GM12878 (cell line): ENCODE results near the gene TBL3. TPM values are rescaled to one million over a fixed set of nuclear protein-coding genes. Genes with fewer than 3 reads are reported as not detected.

Experiments used
- ATAC-seq: fragments of 200-7000 bp; cut with Tn5 transposase; 3 replicates; pipeline ENCODE4 v1.9.1; 2020; ENCODE audit warnings: mild to moderate bottlenecking, moderate library complexity
- BruUV-seq: library from RNA; stranded (reverse); fragments of 400-500 nt; replicated peaks from 2 replicates; lab custom pipeline; 2021; lab: Mats Ljungman, UMichigan
- CTCF ChIA-PET: fragments of 300-600 bp; sonication (Branson Sonifier 250); formaldehyde crosslinking; extraction: SDS; loops from one replicate; lab custom pipeline; 2021; ENCODE audit warnings: inconsistent platforms; lab: Yijun Ruan, JAX
- POLR2A ChIA-PET: fragments of 350-600 bp; formaldehyde crosslinking; extraction: SDS; loops from one replicate; lab custom pipeline; 2021; ENCODE audit warnings: inconsistent platforms; lab: Charles Lee
- RAD21 ChIA-PET: fragments of 300-600 bp; sonication (Branson Sonifier 250); formaldehyde crosslinking; loops from one replicate; lab custom pipeline; 2023; ENCODE audit warnings: antibody characterized with exemption; ENCODE audit not compliant: unreplicated experiment; lab: Charles Lee
- SMC1A ChIA-PET: fragments of 300-600 bp; sonication (Branson Sonifier 250); formaldehyde crosslinking; loops from one replicate; lab custom pipeline; 2023; ENCODE audit not compliant: unreplicated experiment, uncharacterized antibody; lab: Charles Lee
- DNase-seq: peaks from one replicate; pipeline ENCODE4 v3.0.0-alpha.2; 2011; ENCODE audit warnings: low read depth, low spot score
- FAIRE-seq: peaks from 3 replicates; lab custom pipeline; 2011; peaks lifted over from hg19 to GRCh38; lab: Jason Lieb, UNC
- H2AFZ ChIP-seq: 2 replicates; pipeline ENCODE4 v1.6.0; 2011; ENCODE audit warnings: low read depth, low read length, control low read depth; ENCODE audit not compliant: control insufficient read depth
- H3K27ac ChIP-seq: 2 replicates; pipeline ENCODE4 v1.5.1; 2011; ENCODE audit warnings: control low read depth; ENCODE audit not compliant: control insufficient read depth, insufficient read depth
- H3K27me3 ChIP-seq, 2 experiments: replicated peaks in 1 of 2; 2 replicates each; pipeline versions ENCODE4 v1.6.0 to v1.6.1; 2011; ENCODE audit warnings: low read length in 1 of 2; ENCODE audit not compliant: control insufficient read depth in 2 of 2, insufficient read depth in 2 of 2
- H3K36me3 ChIP-seq, 2 experiments: 2 replicates each; pipeline ENCODE4 v1.5.1; 2011; ENCODE audit warnings: low read length in 1 of 2; ENCODE audit not compliant: control insufficient read depth in 2 of 2, insufficient read depth in 2 of 2
- H3K4me1 ChIP-seq: 2 replicates; pipeline ENCODE4 v1.6.1; 2011; ENCODE audit warnings: mild to moderate bottlenecking, low read length, moderate library complexity, mixed read lengths; ENCODE audit not compliant: control insufficient read depth, insufficient read depth
- H3K4me2 ChIP-seq: 2 replicates; pipeline ENCODE4 v1.6.0; 2011; ENCODE audit warnings: control low read depth; ENCODE audit not compliant: control insufficient read depth, insufficient read depth
- H3K4me3 ChIP-seq: fragments of 200-600 bp; sonication (generic); 2 replicates; pipeline ENCODE4 v1.5.1; 2016
- H3K79me2 ChIP-seq: 2 replicates; pipeline ENCODE4 v1.6.0; 2011; ENCODE audit warnings: low read length; ENCODE audit not compliant: control insufficient read depth, insufficient read depth
- H3K9ac ChIP-seq: 2 replicates; pipeline ENCODE4 v1.8.0; 2011; ENCODE audit warnings: low read length, control low read depth, mixed read lengths; ENCODE audit not compliant: control insufficient read depth, insufficient read depth
- H3K9me3 ChIP-seq: replicated peaks from 3 replicates; pipeline ENCODE4 v1.5.1; 2011; ENCODE audit warnings: mild to moderate bottlenecking, low read length; ENCODE audit not compliant: control insufficient read depth, insufficient read depth
- H4K20me1 ChIP-seq: 2 replicates; pipeline ENCODE4 v1.6.0; 2011; ENCODE audit not compliant: control insufficient read depth, insufficient read depth
- ASH2L ChIP-seq: fragments of 300-600, 200-600 bp; sonication (generic); IDR thresholded peaks from 2 replicates; pipeline ENCODE4 v1.6.1; 2017; ENCODE audit warnings: low read depth, mild to moderate bottlenecking, borderline replicate concordance
- ATF2 ChIP-seq: IDR thresholded peaks from 2 replicates; pipeline ENCODE4 v1.6.1; 2012; ENCODE audit warnings: low read length, inconsistent platforms
- ETV6 ChIP-seq, 2 experiments: fragments of 450-650 bp in 1 of 2; IDR thresholded peaks in 1 of 2; conservative IDR thresholded peaks in 1 of 2; 2 replicates each; pipeline ENCODE4 v1.6.1; 2014; ENCODE audit warnings: antibody characterized with exemption in 1 of 2, borderline replicate concordance in 1 of 2, low read depth in 1 of 2, mild to moderate bottlenecking in 1 of 2, moderate library complexity in 1 of 2
- GATAD2B ChIP-seq: fragments of 450-650 bp; conservative IDR thresholded peaks from 2 replicates; pipeline ENCODE4 v1.6.1; 2017; ENCODE audit warnings: low read depth, mild to moderate bottlenecking, moderate library complexity
- JUNB ChIP-seq: IDR thresholded peaks from 2 replicates; pipeline ENCODE4 v1.6.1; 2016; ENCODE audit warnings: antibody characterized with exemption, mild to moderate bottlenecking
- MEF2B ChIP-seq: fragments of 450-650 bp; IDR thresholded peaks from 2 replicates; pipeline ENCODE4 v1.6.1; 2018; ENCODE audit warnings: mild to moderate bottlenecking, moderate library complexity; ENCODE audit not compliant: partially characterized antibody, poor library complexity, severe bottlenecking
- NR2C1 ChIP-seq: fragments of 450-650 bp; IDR thresholded peaks from 2 replicates; pipeline ENCODE4 v1.6.1; 2017; ENCODE audit warnings: antibody characterized with exemption, mild to moderate bottlenecking, moderate library complexity
- PAX5 ChIP-seq: IDR thresholded peaks from 2 replicates; pipeline ENCODE4 v1.6.1; 2011; ENCODE audit warnings: low read depth, low read length, borderline replicate concordance
- POLR2A ChIP-seq: IDR thresholded peaks from 2 replicates; pipeline ENCODE4 v1.6.1; 2011; ENCODE audit warnings: low read depth, mild to moderate bottlenecking, low read length
- POU2F2 ChIP-seq: IDR thresholded peaks from 3 replicates; pipeline ENCODE4 v1.6.1; 2011; ENCODE audit warnings: low read depth, mild to moderate bottlenecking, low read length, borderline replicate concordance
- SRF ChIP-seq, 2 experiments: IDR thresholded peaks; 2 replicates each; pipeline ENCODE4 v1.6.1; 2011; ENCODE audit warnings: low read depth in 2 of 2, low read length in 2 of 2, mild to moderate bottlenecking in 1 of 2, moderate library complexity in 1 of 2
- TCF3 ChIP-seq: IDR thresholded peaks from 2 replicates; pipeline ENCODE4 v1.6.1; 2012; ENCODE audit warnings: low read depth, mild to moderate bottlenecking, low read length, borderline replicate concordance; ENCODE audit not compliant: insufficient read depth
- YBX1 ChIP-seq: fragments of 450-650 bp; IDR thresholded peaks from 2 replicates; pipeline ENCODE4 v1.6.1; 2016; ENCODE audit warnings: antibody characterized with exemption
- WGBS: methylation state at CpG from one replicate; pipeline ENCODE4 v1.1.6; 2016; ENCODE audit warnings: low lambda C conversion rate; ENCODE audit not compliant: insufficient replicate concordance, insufficient coverage; ENCODE audit errors: missing lambda C conversion rate; 5-methylcytosine and 5-hydroxymethylcytosine counted together
- in situ Hi-C: fragments of 300-500 bp; cut with MboI; formaldehyde crosslinking; loops from 9 replicates; pipeline ENCODE4 v1.14.3; 2018; ENCODE audit warnings: mixed read lengths
- intact Hi-C: fragments of 100-400 bp; cut with micrococcal nuclease; formaldehyde crosslinking; loops from one replicate; pipeline ENCODE4 v1.14.2; 2022; ENCODE audit not compliant: unreplicated experiment
- polyA plus RNA-seq, 11 experiments: library from polyadenylated mRNA; depleted of rRNA in 4 of 11; unstranded in 6 of 11; stranded (reverse) in 5 of 11; fragments of >200 nt; fragmentation: Nextera tagmentation in 4 of 11; fragmentation: Illumina TruSeq in 1 of 11; extraction: Ambion mirVana in 4 of 11; extraction: Trizol in 1 of 11; gene quantifications; 1 replicate in 1 of 11; 2 replicates in 10 of 11; pipeline versions ENCODE4 v1.2.1 to v1.2.3, GENCODE V29; 2011 to 2016; ENCODE audit warnings: inconsistent platforms in 2 of 11, missing spikeins in 2 of 11, low read depth in 1 of 11
- total RNA-seq, 4 experiments: library from RNA; depleted of rRNA in 3 of 4; stranded (reverse); fragments of >200 nt in 3 of 4; fragmentation: Illumina TruSeq in 1 of 4; extraction: Trizol in 1 of 4; gene quantifications; 2 replicates each; pipeline versions ENCODE4 v1.2.1 to v1.2.3, GENCODE V29; 2013 to 2021
- TF ChIP-seq, protein P1 (sequence below): fragments of 450-650 bp; IDR thresholded peaks from 2 replicates; pipeline ENCODE4 v1.6.1; 2017; ENCODE audit warnings: mild to moderate bottlenecking, moderate library complexity
- TF ChIP-seq, protein P2 (sequence below): fragments of 450-650 bp; formaldehyde crosslinking; IDR thresholded peaks from 2 replicates; pipeline ENCODE4 v1.4.0; 2020; ENCODE audit warnings: mild to moderate bottlenecking, moderate library complexity

TBL3 gene
- total and polyA plus RNA-seq, 10 of the 15 experiments (the other 5 are each of a cell fraction or from before 2014, with no cell fraction given) = 1.2 to 101 (median 34.2) TPM

GRCh38 chr16:1979271-1980029, 7.6 kb downstream of the TBL3 start:
- peaks cover 0 to 34% of the 10 kb centered on the region in 2 experiments; a peak in 3 of 4 replicates for H3K36me3 ChIP-seq
- no TSS peak for BruUV-seq
- intact Hi-C loops = no loop called here
- 38% methylated on average over 60 of the region's 70 CpGs for WGBS
- no peaks in the 10 kb centered on the region for H3K79me2 ChIP-seq
- no peaks in the 10 kb centered on the region for H3K9me3 ChIP-seq
- no peak for DNase-seq
- ChIA-PET POLR2A (no interaction called here), RAD21 (no interaction called here), CTCF (no interaction called here), SMC1A (no interaction called here)
- FAIRE-seq = no peak
- no peak overlapping the region for H3K4me3 ChIP-seq
- no peak for ATAC-seq
- no peak overlapping the region for H2AFZ ChIP-seq
- H3K4me1 ChIP-seq = peaks cover 12% of the 10 kb centered on the region
- H3K27ac ChIP-seq = no peak overlapping the region
- in situ Hi-C loops = no loop called here
- no peak overlapping the region for H3K4me2 ChIP-seq
- no peak overlapping the region for H3K9ac ChIP-seq
- H3K27me3 ChIP-seq = 0 out of 4 replicates have a peak, but pooled peaks cover 0 to 5% of the 10 kb centered on the region in 2 experiments
- no peaks in the 10 kb centered on the region for H4K20me1 ChIP-seq
- TF ChIP-seq GATAD2B (no peak), SRF (IDR thresholded peaks at IDR 0.05; ENCODE audit: low read depth in 2 of 2, low read length in 2 of 2) (no peak), POLR2A (peak; percentile 39), MEF2B (peak; percentile 20), POU2F2 (no peak), ETV6 (conservative IDR thresholded peaks at IDR 0.05 in 1 of 2, IDR thresholded peaks at IDR 0.05 in 1 of 2; ENCODE audit: borderline replicate concordance in 1 of 2, low read depth in 1 of 2) (no peak), PAX5 (0 out of 2 replicates have a peak, but pooled peaks have one; percentile 5), ATF2 (no peak), JUNB (no peak), TCF3 (no peak), YBX1 (no peak), ASH2L (no peak), NR2C1 (no peak)
- TF ChIP-seq, protein P1, sequence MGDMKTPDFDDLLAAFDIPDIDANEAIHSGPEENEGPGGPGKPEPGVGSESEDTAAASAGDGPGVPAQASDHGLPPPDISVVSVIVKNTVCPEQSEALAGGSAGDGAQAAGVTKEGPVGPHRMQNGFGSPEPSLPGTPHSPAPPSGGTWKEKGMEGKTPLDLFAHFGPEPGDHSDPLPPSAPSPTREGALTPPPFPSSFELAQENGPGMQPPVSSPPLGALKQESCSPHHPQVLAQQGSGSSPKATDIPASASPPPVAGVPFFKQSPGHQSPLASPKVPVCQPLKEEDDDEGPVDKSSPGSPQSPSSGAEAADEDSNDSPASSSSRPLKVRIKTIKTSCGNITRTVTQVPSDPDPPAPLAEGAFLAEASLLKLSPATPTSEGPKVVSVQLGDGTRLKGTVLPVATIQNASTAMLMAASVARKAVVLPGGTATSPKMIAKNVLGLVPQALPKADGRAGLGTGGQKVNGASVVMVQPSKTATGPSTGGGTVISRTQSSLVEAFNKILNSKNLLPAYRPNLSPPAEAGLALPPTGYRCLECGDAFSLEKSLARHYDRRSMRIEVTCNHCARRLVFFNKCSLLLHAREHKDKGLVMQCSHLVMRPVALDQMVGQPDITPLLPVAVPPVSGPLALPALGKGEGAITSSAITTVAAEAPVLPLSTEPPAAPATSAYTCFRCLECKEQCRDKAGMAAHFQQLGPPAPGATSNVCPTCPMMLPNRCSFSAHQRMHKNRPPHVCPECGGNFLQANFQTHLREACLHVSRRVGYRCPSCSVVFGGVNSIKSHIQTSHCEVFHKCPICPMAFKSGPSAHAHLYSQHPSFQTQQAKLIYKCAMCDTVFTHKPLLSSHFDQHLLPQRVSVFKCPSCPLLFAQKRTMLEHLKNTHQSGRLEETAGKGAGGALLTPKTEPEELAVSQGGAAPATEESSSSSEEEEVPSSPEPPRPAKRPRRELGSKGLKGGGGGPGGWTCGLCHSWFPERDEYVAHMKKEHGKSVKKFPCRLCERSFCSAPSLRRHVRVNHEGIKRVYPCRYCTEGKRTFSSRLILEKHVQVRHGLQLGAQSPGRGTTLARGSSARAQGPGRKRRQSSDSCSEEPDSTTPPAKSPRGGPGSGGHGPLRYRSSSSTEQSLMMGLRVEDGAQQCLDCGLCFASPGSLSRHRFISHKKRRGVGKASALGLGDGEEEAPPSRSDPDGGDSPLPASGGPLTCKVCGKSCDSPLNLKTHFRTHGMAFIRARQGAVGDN = no peak
- TF ChIP-seq, protein P2, sequence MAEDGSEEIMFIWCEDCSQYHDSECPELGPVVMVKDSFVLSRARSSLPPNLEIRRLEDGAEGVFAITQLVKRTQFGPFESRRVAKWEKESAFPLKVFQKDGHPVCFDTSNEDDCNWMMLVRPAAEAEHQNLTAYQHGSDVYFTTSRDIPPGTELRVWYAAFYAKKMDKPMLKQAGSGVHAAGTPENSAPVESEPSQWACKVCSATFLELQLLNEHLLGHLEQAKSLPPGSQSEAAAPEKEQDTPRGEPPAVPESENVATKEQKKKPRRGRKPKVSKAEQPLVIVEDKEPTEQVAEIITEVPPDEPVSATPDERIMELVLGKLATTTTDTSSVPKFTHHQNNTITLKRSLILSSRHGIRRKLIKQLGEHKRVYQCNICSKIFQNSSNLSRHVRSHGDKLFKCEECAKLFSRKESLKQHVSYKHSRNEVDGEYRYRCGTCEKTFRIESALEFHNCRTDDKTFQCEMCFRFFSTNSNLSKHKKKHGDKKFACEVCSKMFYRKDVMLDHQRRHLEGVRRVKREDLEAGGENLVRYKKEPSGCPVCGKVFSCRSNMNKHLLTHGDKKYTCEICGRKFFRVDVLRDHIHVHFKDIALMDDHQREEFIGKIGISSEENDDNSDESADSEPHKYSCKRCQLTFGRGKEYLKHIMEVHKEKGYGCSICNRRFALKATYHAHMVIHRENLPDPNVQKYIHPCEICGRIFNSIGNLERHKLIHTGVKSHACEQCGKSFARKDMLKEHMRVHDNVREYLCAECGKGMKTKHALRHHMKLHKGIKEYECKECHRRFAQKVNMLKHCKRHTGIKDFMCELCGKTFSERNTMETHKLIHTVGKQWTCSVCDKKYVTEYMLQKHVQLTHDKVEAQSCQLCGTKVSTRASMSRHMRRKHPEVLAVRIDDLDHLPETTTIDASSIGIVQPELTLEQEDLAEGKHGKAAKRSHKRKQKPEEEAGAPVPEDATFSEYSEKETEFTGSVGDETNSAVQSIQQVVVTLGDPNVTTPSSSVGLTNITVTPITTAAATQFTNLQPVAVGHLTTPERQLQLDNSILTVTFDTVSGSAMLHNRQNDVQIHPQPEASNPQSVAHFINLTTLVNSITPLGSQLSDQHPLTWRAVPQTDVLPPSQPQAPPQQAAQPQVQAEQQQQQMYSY (CRISPR knock-in tag) = no peak
